GM23338 (cell line): ENCODE data around the gene EVL. TPM values are rescaled to one million over a fixed set of nuclear protein-coding genes. Genes with fewer than 3 reads are reported as not detected.

Source experiments
- ATAC-seq: fragments of 200-7000 bp; cut with Tn5 transposase; 3 replicates; pipeline ENCODE4 v1.9.1; 2020
- DNase-seq: peaks from one replicate; pipeline ENCODE4 v3.0.0-alpha.2; 2015; ENCODE audit warnings: low spot score
- H2AFZ ChIP-seq: fragments of 200-600 bp; sonication (generic); 2 replicates; pipeline ENCODE4 v1.8.0; 2016; ENCODE audit warnings: antibody characterized with exemption, mild to moderate bottlenecking, moderate library complexity
- H3F3A ChIP-seq: fragments of 200-600 bp; sonication (generic); replicated peaks from 2 replicates; pipeline ENCODE4 v1.8.0; 2017; ENCODE audit warnings: antibody characterized with exemption, mixed run types, low read depth
- H3K27ac ChIP-seq: fragments of 200-600 bp; sonication (generic); 2 replicates; pipeline ENCODE4 v1.6.1; 2016; ENCODE audit warnings: low read depth
- H3K27me3 ChIP-seq: fragments of 200-600 bp; sonication (generic); 2 replicates; pipeline ENCODE4 v1.8.0; 2016; ENCODE audit warnings: mild to moderate bottlenecking, mixed run types, moderate library complexity; ENCODE audit not compliant: insufficient read depth
- H3K36me3 ChIP-seq: fragments of 200-600 bp; sonication (generic); 2 replicates; pipeline ENCODE4 v1.8.0; 2016; ENCODE audit warnings: mild to moderate bottlenecking; ENCODE audit not compliant: insufficient read depth
- H3K4me1 ChIP-seq: fragments of 200-600 bp; sonication (generic); 2 replicates; pipeline ENCODE4 v1.8.0; 2016; ENCODE audit warnings: mild to moderate bottlenecking, moderate library complexity; ENCODE audit not compliant: insufficient read depth
- H3K4me2 ChIP-seq: fragments of 200-600 bp; sonication (generic); 2 replicates; pipeline ENCODE4 v1.7.1; 2017; ENCODE audit warnings: mixed run types
- H3K4me3 ChIP-seq: fragments of 200-600 bp; sonication (generic); 2 replicates; pipeline ENCODE4 v1.6.1; 2016; ENCODE audit warnings: mixed run types
- H3K79me2 ChIP-seq: fragments of 200-600 bp; sonication (generic); replicated peaks from 2 replicates; pipeline ENCODE4 v1.8.0; 2017; ENCODE audit warnings: mild to moderate bottlenecking; ENCODE audit not compliant: insufficient read depth
- H3K9me2 ChIP-seq: fragments of 200-600 bp; sonication (generic); 2 replicates; pipeline ENCODE4 v1.8.0; 2017; ENCODE audit not compliant: insufficient read depth
- H4K20me1 ChIP-seq: fragments of 200-600 bp; sonication (generic); replicated peaks from 2 replicates; pipeline ENCODE4 v1.8.0; 2017; ENCODE audit warnings: mild to moderate bottlenecking; ENCODE audit not compliant: insufficient read depth
- H3K27ac Mint-ChIP-seq: 2 replicates; pipeline ENCODE4 v1.8.0; 2020; ENCODE audit warnings: inconsistent platforms, mild to moderate bottlenecking, moderate library complexity, mixed read lengths
- H3K27me3 Mint-ChIP-seq: 3 replicates; pipeline ENCODE4 v1.8.0; 2022; ENCODE audit warnings: low read depth, mild to moderate bottlenecking, moderate library complexity, mixed read lengths, inconsistent platforms; ENCODE audit not compliant: insufficient read depth, poor library complexity
- H3K36me3 Mint-ChIP-seq: 3 replicates; pipeline ENCODE4 v1.8.0; 2021; ENCODE audit warnings: low read depth, mild to moderate bottlenecking, inconsistent platforms, moderate library complexity, mixed read lengths
- H3K4me1 Mint-ChIP-seq: 3 replicates; pipeline ENCODE4 v1.8.0; 2020; ENCODE audit warnings: mild to moderate bottlenecking, inconsistent platforms, mixed read lengths
- H3K4me3 Mint-ChIP-seq: 3 replicates; pipeline ENCODE4 v1.8.0; 2021; ENCODE audit warnings: moderate library complexity, mild to moderate bottlenecking, inconsistent platforms, mixed read lengths
- H3K9me3 Mint-ChIP-seq: 3 replicates; pipeline ENCODE4 v1.8.0; 2020; ENCODE audit warnings: moderate library complexity, mild to moderate bottlenecking, inconsistent platforms, mixed read lengths
- NANOG ChIP-seq: IDR thresholded peaks from 2 replicates; pipeline ENCODE4 v1.6.1; 2016; ENCODE audit warnings: antibody characterized with exemption, borderline replicate concordance
- POLR2AphosphoS5 ChIP-seq: IDR thresholded peaks from 2 replicates; pipeline ENCODE4 v1.6.1; 2016; ENCODE audit warnings: antibody characterized with exemption, low read depth
- STAT1 ChIP-seq: IDR thresholded peaks from one replicate; pipeline ENCODE4 v1.6.1; 2016; ENCODE audit warnings: antibody characterized with exemption; ENCODE audit not compliant: unreplicated experiment
- ZNF114 ChIP-seq: fragments of 250-450 bp; sonication (Bioruptor Pico); IDR thresholded peaks from 2 replicates; pipeline ENCODE4 v1.5.0; 2020; ENCODE audit warnings: mild to moderate bottlenecking, moderate library complexity
- ZNF331 ChIP-seq: fragments of 250-450 bp; sonication (Bioruptor Pico); IDR thresholded peaks from 2 replicates; pipeline ENCODE4 v1.5.0; 2020; ENCODE audit warnings: low read depth, mild to moderate bottlenecking, moderate library complexity
- polyA plus RNA-seq: library from polyadenylated mRNA; unstranded; fragments of >200 nt; fragmentation: Nextera tagmentation; extraction: Ambion mirVana; gene quantifications from 2 replicates; pipeline ENCODE4 v1.2.1, GENCODE V29; 2016
- total RNA-seq: library from RNA; depleted of rRNA; stranded (reverse); fragments of >200 nt; shearing (Covaris generic); gene quantifications from 2 replicates; pipeline ENCODE4 v1.2.3, GENCODE V29; 2014
- TF ChIP-seq, protein P1 (sequence below): fragments of 250-450 bp; sonication (Bioruptor Pico); IDR thresholded peaks from 2 replicates; pipeline ENCODE4 v1.5.0; 2020; ENCODE audit warnings: mild to moderate bottlenecking, moderate library complexity

The EVL gene
- total and polyA plus RNA-seq, 2 experiments from 2014 or later: 28.2 to 50.5 TPM

DNA sequence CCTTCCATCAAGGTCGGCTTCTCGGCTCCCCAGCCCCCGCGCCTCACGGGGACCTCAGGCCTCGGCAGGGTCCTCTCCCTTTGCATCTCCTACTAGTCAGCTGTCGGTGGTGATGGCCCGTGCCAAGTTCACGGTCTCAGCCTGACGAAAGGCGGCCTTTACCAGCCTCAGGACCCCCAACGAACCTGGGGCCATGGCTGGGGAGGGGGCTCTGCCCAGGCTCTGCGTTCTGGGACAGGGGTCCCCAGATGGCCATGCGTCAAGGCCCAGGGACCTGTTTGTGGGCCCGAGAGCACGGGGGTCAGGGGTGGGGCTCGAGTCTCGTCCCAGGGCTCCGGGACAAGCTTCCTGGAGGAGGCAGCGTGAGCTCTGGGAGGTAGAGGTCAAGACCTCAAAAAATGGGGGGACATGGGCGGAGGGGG, 127.0 kb downstream of the EVL start (continued):
- TF ChIP-seq, protein P1, sequence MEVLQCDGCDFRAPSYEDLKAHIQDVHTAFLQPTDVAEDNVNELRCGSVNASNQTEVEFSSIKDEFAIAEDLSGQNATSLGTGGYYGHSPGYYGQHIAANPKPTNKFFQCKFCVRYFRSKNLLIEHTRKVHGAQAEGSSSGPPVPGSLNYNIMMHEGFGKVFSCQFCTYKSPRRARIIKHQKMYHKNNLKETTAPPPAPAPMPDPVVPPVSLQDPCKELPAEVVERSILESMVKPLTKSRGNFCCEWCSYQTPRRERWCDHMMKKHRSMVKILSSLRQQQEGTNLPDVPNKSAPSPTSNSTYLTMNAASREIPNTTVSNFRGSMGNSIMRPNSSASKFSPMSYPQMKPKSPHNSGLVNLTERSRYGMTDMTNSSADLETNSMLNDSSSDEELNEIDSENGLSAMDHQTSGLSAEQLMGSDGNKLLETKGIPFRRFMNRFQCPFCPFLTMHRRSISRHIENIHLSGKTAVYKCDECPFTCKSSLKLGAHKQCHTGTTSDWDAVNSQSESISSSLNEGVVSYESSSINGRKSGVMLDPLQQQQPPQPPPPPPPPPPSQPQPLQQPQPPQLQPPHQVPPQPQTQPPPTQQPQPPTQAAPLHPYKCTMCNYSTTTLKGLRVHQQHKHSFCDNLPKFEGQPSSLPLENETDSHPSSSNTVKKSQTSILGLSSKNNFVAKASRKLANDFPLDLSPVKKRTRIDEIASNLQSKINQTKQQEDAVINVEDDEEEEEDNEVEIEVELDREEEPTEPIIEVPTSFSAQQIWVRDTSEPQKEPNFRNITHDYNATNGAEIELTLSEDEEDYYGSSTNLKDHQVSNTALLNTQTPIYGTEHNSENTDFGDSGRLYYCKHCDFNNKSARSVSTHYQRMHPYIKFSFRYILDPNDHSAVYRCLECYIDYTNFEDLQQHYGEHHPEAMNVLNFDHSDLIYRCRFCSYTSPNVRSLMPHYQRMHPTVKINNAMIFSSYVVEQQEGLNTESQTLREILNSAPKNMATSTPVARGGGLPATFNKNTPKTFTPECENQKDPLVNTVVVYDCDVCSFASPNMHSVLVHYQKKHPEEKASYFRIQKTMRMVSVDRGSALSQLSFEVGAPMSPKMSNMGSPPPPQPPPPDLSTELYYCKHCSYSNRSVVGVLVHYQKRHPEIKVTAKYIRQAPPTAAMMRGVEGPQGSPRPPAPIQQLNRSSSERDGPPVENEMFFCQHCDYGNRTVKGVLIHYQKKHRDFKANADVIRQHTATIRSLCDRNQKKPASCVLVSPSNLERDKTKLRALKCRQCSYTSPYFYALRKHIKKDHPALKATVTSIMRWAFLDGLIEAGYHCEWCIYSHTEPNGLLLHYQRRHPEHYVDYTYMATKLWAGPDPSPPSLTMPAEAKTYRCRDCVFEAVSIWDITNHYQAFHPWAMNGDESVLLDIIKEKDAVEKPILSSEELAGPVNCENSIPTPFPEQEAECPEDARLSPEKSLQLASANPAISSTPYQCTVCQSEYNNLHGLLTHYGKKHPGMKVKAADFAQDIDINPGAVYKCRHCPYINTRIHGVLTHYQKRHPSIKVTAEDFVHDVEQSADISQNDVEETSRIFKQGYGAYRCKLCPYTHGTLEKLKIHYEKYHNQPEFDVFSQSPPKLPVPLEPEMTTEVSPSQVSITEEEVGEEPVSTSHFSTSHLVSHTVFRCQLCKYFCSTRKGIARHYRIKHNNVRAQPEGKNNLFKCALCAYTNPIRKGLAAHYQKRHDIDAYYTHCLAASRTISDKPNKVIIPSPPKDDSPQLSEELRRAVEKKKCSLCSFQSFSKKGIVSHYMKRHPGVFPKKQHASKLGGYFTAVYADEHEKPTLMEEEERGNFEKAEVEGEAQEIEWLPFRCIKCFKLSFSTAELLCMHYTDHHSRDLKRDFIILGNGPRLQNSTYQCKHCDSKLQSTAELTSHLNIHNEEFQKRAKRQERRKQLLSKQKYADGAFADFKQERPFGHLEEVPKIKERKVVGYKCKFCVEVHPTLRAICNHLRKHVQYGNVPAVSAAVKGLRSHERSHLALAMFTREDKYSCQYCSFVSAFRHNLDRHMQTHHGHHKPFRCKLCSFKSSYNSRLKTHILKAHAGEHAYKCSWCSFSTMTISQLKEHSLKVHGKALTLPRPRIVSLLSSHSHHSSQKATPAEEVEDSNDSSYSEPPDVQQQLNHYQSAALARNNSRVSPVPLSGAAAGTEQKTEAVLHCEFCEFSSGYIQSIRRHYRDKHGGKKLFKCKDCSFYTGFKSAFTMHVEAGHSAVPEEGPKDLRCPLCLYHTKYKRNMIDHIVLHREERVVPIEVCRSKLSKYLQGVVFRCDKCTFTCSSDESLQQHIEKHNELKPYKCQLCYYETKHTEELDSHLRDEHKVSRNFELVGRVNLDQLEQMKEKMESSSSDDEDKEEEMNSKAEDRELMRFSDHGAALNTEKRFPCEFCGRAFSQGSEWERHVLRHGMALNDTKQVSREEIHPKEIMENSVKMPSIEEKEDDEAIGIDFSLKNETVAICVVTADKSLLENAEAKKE (CRISPR knock-in tag): no peak
- TF ChIP-seq ZNF114 (CRISPR knock-in tag) (no peak), NANOG (no peak), STAT1 (no peak)

DNA sequence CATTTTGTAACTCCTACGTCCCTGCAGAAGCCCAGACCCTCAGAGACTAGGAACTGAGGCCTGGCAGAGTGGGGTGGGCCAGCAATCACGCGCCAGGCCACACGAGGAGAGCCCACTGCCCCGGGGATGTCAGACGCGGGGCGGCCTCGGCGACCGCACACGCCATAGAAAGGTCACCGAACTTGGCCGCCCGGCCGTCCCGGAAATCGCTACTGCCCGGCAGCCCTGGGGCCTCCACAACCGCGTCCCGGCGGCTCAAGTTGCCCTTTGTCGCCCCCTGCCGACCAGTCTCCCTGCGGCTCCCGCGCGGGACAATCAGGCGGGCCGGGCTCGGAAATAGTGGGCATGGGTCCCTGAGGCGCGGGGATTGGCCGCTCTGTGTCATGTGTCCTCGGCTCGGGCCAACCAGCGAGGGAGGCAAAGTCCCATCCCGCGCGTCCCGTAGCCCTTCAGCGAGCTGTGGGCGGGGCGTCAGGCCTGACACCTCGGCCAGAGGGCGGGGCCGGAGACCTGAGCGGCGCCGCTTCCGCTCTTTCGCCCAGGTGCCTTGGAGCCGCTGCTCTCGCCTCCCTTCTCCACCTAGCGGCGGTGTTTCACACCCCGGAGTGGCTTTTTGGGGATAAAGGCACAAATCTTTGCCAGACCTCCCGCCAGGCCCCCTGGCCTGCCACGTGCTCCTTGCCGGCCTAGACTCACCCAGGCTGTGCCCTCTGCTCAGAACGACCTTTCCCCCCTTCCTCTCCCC, 127.6 kb downstream of the EVL start:
- H3K9me3 Mint-ChIP-seq: peaks cover 6% of the 10 kb centered on the region; the same call in 1 of the 3 replicates
- H3K36me3 ChIP-seq: no peaks in the 10 kb centered on the region
- H3K4me1 Mint-ChIP-seq: peaks cover 13% of the 10 kb centered on the region
- no peaks in the 10 kb centered on the region; the same call in 1 of the 2 replicates for H4K20me1 ChIP-seq
- peak overlapping the region; percentile 40; the same call in 1 of the 2 replicates for H3K4me3 ChIP-seq
- peak overlapping the region; percentile 74; the same call in 1 of the 2 replicates for H3K27ac Mint-ChIP-seq
- no peaks in the 10 kb centered on the region for H3K27me3 ChIP-seq
- ATAC-seq: peak; percentile 98
- DNase-seq: peak; percentile 100
- peak overlapping the region; percentile 76 for H3K4me2 ChIP-seq
- peaks cover 13% of the 10 kb centered on the region for H3K27me3 Mint-ChIP-seq
- H3K4me1 ChIP-seq: peaks cover 10% of the 10 kb centered on the region
- H3K27ac ChIP-seq: peak overlapping the region; percentile 81
- H3K9me2 ChIP-seq: no peaks in the 10 kb centered on the region
- peaks cover 8% of the 10 kb centered on the region; the same call in 1 of the 2 replicates for H3F3A ChIP-seq
- H3K36me3 Mint-ChIP-seq: no peaks in the 10 kb centered on the region
- H2AFZ ChIP-seq: peak overlapping the region; percentile 98
- H3K79me2 ChIP-seq: no peaks in the 10 kb centered on the region
- peak overlapping the region; percentile 59 for H3K4me3 Mint-ChIP-seq
- TF ChIP-seq, protein P1 (CRISPR knock-in tag): no peak
- TF ChIP-seq POLR2AphosphoS5 (peak; percentile 57), ZNF114 (CRISPR knock-in tag) (no peak), ZNF331 (CRISPR knock-in tag) (no peak), NANOG (no peak)
